COLO668 (cell line): ENCODE results near the gene RAB30.
"Not testable (repeated sequence)": the region's sequence is repeated elsewhere in the genome, so short reads cannot be mapped to it uniquely, and the experiment has no call there.

Experiments used
- DNase-seq: peaks from one replicate; lab custom pipeline; 2025; ENCODE audit not compliant: unreplicated experiment; lab: John Stamatoyannopoulos, UW

The RAB30 gene

DNA sequence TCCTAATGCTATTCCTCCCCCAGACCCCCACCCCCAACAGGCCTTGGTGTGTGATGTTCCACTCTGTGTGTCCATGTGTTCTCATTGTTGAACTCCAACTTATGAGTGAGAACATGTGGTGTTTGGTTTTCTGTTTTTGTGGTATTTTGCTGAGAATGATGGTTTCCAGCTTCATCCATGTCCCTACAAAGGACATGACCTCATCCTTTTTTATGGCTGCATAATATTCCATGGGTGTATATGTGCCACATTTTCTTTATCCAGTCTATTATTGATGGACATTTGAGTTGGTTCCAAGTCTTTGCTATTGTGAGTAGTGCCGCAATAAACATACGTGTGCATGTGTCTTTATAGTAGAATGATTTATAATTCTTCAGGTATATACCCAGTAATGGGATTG lies 121.2 kb downstream of the RAB30 start:
- not testable (repeated sequence) for DNase-seq

- DNase-seq: no peak
Measured at GRCh38 chr11:82949352-82949751, 122.3 kb downstream of the RAB30 start.

GRCh38 chr11:82945682-82946081 lies 126.0 kb downstream of the RAB30 start:
- DNase-seq: no peak

- not testable (repeated sequence) for DNase-seq
Measured at GRCh38 chr11:82945041-82945440, 126.7 kb downstream of the RAB30 start.

- DNase-seq: no peak
Measured at GRCh38 chr11:82944198-82944597, 127.5 kb downstream of the RAB30 start.

DNA sequence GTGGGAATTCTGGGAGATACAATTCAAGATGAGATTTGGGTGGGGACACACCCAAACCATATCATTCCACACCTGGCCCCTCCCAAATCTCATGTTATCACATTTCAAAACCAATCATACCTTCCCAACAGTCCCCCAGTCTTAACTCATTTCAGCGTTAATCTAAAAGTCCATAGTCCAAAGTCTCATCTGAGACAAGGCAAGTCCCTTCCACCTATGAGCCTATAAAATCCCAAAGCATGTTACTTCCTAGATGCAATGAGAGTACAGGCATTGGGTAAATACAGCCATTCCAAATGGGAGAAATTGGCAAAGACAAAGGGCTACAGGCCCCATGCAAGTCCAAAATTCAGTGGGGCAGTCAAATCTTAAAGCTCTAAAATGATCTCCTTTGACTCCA lies 128.3 kb downstream of the RAB30 start:
- DNase-seq: not testable (repeated sequence)

DNA sequence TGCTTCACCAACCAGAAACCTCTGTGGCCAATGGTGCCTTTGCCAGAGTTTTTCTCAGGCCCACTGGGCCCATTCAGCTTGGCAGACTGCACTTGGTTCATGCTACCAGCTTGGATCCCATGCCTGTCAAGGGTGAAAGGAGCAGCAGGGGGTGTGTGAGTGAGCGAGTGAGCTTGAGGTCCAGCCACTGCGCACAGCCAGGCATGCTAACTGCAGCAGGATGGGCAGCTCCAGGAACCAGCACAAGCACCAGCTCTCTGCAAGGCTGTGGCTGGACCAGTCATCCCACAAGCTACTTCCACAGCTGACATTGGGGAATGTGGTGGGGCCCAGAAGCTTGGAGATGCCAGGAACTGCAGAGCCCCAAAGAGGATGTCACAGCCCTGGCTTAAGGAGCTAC lies 129.3 kb downstream of the RAB30 start:
- DNase-seq: no peak

GRCh38 chr11:82939456-82939855 lies 132.2 kb downstream of the RAB30 start:
- DNase-seq: no peak

DNA sequence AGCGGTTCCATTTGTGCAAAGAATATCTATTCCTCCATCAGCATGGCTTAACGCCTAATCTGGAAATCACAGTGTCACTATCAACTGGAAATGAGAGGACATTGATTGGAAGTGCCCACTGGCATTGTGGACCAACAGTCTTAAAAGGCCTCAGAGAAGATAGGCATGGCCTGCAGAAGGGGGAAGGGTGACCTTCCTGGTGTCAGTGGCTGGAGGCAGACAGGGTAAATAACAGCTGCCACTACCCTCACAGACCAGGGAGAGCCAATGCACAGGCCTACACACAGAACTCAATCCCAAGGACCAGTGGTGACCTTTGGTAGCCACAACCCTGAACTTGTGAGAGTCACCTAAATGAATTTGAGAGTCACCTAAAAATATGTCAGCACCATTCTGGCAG lies 134.1 kb downstream of the RAB30 start:
- no peak for DNase-seq

DNA sequence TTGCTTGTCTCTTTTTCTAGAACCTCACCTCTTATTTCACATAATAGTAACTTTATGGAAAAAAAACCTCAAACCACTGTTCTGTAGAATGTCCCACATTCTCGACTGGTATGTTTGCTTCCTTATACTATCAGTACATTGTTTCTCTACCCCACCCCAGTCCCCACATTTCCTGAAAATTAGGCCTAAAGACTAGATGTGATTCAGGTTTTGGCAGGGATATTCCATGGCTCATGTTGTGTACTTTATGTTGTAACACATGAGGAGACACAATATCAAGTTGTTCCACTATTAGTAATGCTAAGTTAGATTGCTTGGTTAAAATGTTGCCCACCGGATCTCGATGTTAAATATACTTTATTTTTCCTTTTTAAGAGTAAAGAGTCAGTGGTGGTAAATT lies 135.4 kb downstream of the RAB30 start:
- DNase-seq: no peak

GRCh38 chr11:82932564-82932963 lies 139.1 kb downstream of the RAB30 start:
- DNase-seq: no peak

DNA sequence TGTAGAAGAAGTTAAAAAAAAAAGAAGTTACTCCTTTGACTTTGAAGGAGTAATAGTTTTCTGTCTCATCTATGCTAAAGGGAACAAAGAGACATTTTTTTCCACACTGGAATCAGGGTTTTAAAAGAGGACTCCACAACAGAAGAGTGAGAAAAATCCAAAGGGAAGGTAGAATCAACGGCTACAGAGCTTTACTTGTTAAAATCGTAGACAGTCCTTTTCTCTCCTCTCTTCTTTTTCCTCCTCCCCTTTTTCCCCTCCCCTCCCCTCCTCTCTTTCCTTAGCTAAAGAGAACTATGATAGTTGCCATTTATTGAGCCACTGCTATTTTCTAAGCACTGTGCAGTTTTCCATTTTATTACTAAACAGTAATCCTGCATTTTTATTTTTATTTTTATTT lies 141.0 kb downstream of the RAB30 start:
- no peak for DNase-seq

GRCh38 chr11:82930229-82930628 lies 141.5 kb downstream of the RAB30 start:
- no peak for DNase-seq

GRCh38 chr11:82929121-82929520 lies 142.6 kb downstream of the RAB30 start:
- no peak for DNase-seq

GRCh38 chr11:82927264-82927880 lies 144.3 kb downstream of the RAB30 start:
- peak; percentile 16 for DNase-seq

GRCh38 chr11:82924522-82925224 lies 147.0 kb downstream of the RAB30 start:
- DNase-seq: no peak
